HepG2 (cell line): ENCODE measurements around the gene TBC1D14.
A peak's percentile ranks its signal among the peaks of the same experiment; 100 is the strongest.

ENCODE experiments used
- POLR2AphosphoS2 ChIP-seq: IDR thresholded peaks from 2 replicates; pipeline ENCODE4 v1.6.1; 2011; ENCODE audit warnings: low read depth, low read length, improper control_type of control experiment
- ZKSCAN1 ChIP-seq: fragments of 150-350 bp; IDR thresholded peaks from 2 replicates; pipeline ENCODE4 v1.6.1; 2014; ENCODE audit warnings: low read length
- TF ChIP-seq, protein P1 (sequence below): sonication (generic); formaldehyde crosslinking; IDR thresholded peaks from 2 replicates; pipeline ENCODE4 v1.5.0; 2020; ENCODE audit warnings: mild to moderate bottlenecking, missing genetic modification reagents, moderate library complexity

DNA sequence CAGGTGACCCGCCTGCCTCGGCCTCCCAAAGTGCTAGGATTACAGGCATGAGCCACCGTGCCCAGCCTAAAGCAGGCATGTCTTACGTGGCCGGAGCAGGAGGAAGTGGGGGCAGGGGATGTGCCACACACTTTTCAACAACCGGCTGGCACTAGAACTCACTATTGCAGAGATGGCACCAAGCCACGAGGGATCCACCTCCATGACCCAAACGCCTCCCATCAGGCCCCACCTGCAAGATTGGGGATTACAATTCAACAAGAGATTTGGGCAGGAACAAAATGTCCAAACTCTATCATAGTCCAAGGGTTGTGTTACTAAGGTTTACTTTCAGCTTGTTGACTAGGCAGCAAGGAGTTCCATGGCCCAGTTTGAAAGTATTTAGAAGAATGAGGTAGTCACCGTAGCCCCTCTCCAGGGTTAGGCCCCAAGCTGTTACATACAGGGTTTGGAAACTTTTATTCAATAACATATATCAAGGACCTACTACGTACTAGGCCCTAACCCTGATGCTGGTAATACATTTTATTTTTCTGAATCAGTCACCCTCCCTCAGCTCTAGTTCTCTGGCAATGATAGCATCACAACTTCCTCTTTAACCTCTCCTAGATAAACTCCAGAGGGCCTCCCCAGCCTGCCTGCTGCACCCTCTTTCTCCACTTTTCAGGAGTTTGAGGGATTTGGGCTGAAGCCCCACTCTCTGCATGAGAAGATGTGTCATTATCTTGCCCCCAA is 18.0 kb upstream of the TBC1D14 start:
- peak; percentile 47; the same call in 1 of the 2 replicates for TF ChIP-seq ZKSCAN1
- TF ChIP-seq, protein P1, sequence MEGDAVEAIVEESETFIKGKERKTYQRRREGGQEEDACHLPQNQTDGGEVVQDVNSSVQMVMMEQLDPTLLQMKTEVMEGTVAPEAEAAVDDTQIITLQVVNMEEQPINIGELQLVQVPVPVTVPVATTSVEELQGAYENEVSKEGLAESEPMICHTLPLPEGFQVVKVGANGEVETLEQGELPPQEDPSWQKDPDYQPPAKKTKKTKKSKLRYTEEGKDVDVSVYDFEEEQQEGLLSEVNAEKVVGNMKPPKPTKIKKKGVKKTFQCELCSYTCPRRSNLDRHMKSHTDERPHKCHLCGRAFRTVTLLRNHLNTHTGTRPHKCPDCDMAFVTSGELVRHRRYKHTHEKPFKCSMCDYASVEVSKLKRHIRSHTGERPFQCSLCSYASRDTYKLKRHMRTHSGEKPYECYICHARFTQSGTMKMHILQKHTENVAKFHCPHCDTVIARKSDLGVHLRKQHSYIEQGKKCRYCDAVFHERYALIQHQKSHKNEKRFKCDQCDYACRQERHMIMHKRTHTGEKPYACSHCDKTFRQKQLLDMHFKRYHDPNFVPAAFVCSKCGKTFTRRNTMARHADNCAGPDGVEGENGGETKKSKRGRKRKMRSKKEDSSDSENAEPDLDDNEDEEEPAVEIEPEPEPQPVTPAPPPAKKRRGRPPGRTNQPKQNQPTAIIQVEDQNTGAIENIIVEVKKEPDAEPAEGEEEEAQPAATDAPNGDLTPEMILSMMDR (CRISPR knock-in tag) = no peak
- no peak for TF ChIP-seq POLR2AphosphoS2
